ENCODE results near the gene NPAS2.

The NPAS2 gene

GRCh38 chr2:100888601-100889000 is 68.7 kb downstream of the NPAS2 start:
- DNase-seq = no peak

- DNase-seq = no peak
These were observed 69.3 kb downstream of the NPAS2 start for GRCh38 chr2:100889286-100889685.

- no peak for DNase-seq
These were observed 72.1 kb downstream of the NPAS2 start for GRCh38 chr2:100891906-100892642.

- no peak for DNase-seq
These were observed 73.6 kb downstream of the NPAS2 start for GRCh38 chr2:100893392-100894104.

- no peak for DNase-seq
These were observed 74.3 kb downstream of the NPAS2 start for GRCh38 chr2:100894105-100894795.

GRCh38 chr2:100894796-100895156 is 74.8 kb downstream of the NPAS2 start:
- no peak for DNase-seq

GRCh38 chr2:100895402-100895801 is 75.5 kb downstream of the NPAS2 start:
- DNase-seq = no peak

GRCh38 chr2:100895934-100896685 is 76.2 kb downstream of the NPAS2 start:
- DNase-seq = no peak

GRCh38 chr2:100898035-100898665 is 78.2 kb downstream of the NPAS2 start:
- no peak for DNase-seq

- no peak for DNase-seq
These were observed 80.3 kb downstream of the NPAS2 start for GRCh38 chr2:100900156-100900795.

GRCh38 chr2:100902817-100903405 is 83.0 kb downstream of the NPAS2 start:
- DNase-seq = no peak

GRCh38 chr2:100903534-100904258 is 83.8 kb downstream of the NPAS2 start:
- no peak for DNase-seq

- no peak for DNase-seq
These were observed 85.3 kb downstream of the NPAS2 start for GRCh38 chr2:100905132-100905805.

GRCh38 chr2:100906131-100906530 is 86.2 kb downstream of the NPAS2 start:
- no peak for DNase-seq

GRCh38 chr2:100906679-100907078 is 86.7 kb downstream of the NPAS2 start:
- DNase-seq = no peak

- no peak for DNase-seq
These were observed 87.9 kb downstream of the NPAS2 start for GRCh38 chr2:100907832-100908231.

GRCh38 chr2:100909534-100910081 is 89.7 kb downstream of the NPAS2 start:
- no peak for DNase-seq

GRCh38 chr2:100910111-100910510 is 90.2 kb downstream of the NPAS2 start:
- no peak for DNase-seq

- no peak for DNase-seq
These were observed 99.4 kb downstream of the NPAS2 start for GRCh38 chr2:100919316-100919715.

- DNase-seq = no peak
These were observed 101.8 kb downstream of the NPAS2 start for GRCh38 chr2:100921685-100922161.
